GM23338 (cell line): ENCODE data around the gene CD247. TPM values are rescaled to one million over a fixed set of nuclear protein-coding genes. Genes with fewer than 3 reads are reported as not detected.

Source experiments
- ATAC-seq: fragments of 200-7000 bp; cut with Tn5 transposase; 3 replicates; pipeline ENCODE4 v1.9.1; 2020
- DNase-seq: peaks from one replicate; pipeline ENCODE4 v3.0.0-alpha.2; 2015; ENCODE audit warnings: low spot score
- H2AFZ ChIP-seq: fragments of 200-600 bp; sonication (generic); 2 replicates; pipeline ENCODE4 v1.8.0; 2016; ENCODE audit warnings: antibody characterized with exemption, mild to moderate bottlenecking, moderate library complexity
- H3F3A ChIP-seq: fragments of 200-600 bp; sonication (generic); replicated peaks from 2 replicates; pipeline ENCODE4 v1.8.0; 2017; ENCODE audit warnings: antibody characterized with exemption, mixed run types, low read depth
- H3K27ac ChIP-seq: fragments of 200-600 bp; sonication (generic); 2 replicates; pipeline ENCODE4 v1.6.1; 2016; ENCODE audit warnings: low read depth
- H3K27me3 ChIP-seq: fragments of 200-600 bp; sonication (generic); 2 replicates; pipeline ENCODE4 v1.8.0; 2016; ENCODE audit warnings: mild to moderate bottlenecking, mixed run types, moderate library complexity; ENCODE audit not compliant: insufficient read depth
- H3K36me3 ChIP-seq: fragments of 200-600 bp; sonication (generic); 2 replicates; pipeline ENCODE4 v1.8.0; 2016; ENCODE audit warnings: mild to moderate bottlenecking; ENCODE audit not compliant: insufficient read depth
- H3K4me1 ChIP-seq: fragments of 200-600 bp; sonication (generic); 2 replicates; pipeline ENCODE4 v1.8.0; 2016; ENCODE audit warnings: mild to moderate bottlenecking, moderate library complexity; ENCODE audit not compliant: insufficient read depth
- H3K4me2 ChIP-seq: fragments of 200-600 bp; sonication (generic); 2 replicates; pipeline ENCODE4 v1.7.1; 2017; ENCODE audit warnings: mixed run types
- H3K4me3 ChIP-seq: fragments of 200-600 bp; sonication (generic); 2 replicates; pipeline ENCODE4 v1.6.1; 2016; ENCODE audit warnings: mixed run types
- H3K79me2 ChIP-seq: fragments of 200-600 bp; sonication (generic); replicated peaks from 2 replicates; pipeline ENCODE4 v1.8.0; 2017; ENCODE audit warnings: mild to moderate bottlenecking; ENCODE audit not compliant: insufficient read depth
- H3K9me2 ChIP-seq: fragments of 200-600 bp; sonication (generic); 2 replicates; pipeline ENCODE4 v1.8.0; 2017; ENCODE audit not compliant: insufficient read depth
- H4K20me1 ChIP-seq: fragments of 200-600 bp; sonication (generic); replicated peaks from 2 replicates; pipeline ENCODE4 v1.8.0; 2017; ENCODE audit warnings: mild to moderate bottlenecking; ENCODE audit not compliant: insufficient read depth
- H3K27ac Mint-ChIP-seq: 2 replicates; pipeline ENCODE4 v1.8.0; 2020; ENCODE audit warnings: inconsistent platforms, mild to moderate bottlenecking, moderate library complexity, mixed read lengths
- H3K27me3 Mint-ChIP-seq: 3 replicates; pipeline ENCODE4 v1.8.0; 2022; ENCODE audit warnings: low read depth, mild to moderate bottlenecking, moderate library complexity, mixed read lengths, inconsistent platforms; ENCODE audit not compliant: insufficient read depth, poor library complexity
- H3K36me3 Mint-ChIP-seq: 3 replicates; pipeline ENCODE4 v1.8.0; 2021; ENCODE audit warnings: low read depth, mild to moderate bottlenecking, inconsistent platforms, moderate library complexity, mixed read lengths
- H3K4me1 Mint-ChIP-seq: 3 replicates; pipeline ENCODE4 v1.8.0; 2020; ENCODE audit warnings: mild to moderate bottlenecking, inconsistent platforms, mixed read lengths
- H3K4me3 Mint-ChIP-seq: 3 replicates; pipeline ENCODE4 v1.8.0; 2021; ENCODE audit warnings: moderate library complexity, mild to moderate bottlenecking, inconsistent platforms, mixed read lengths
- H3K9me3 Mint-ChIP-seq: 3 replicates; pipeline ENCODE4 v1.8.0; 2020; ENCODE audit warnings: moderate library complexity, mild to moderate bottlenecking, inconsistent platforms, mixed read lengths
- CREB1 ChIP-seq: fragments of 250-450 bp; sonication (Bioruptor Pico); IDR thresholded peaks from 2 replicates; pipeline ENCODE4 v1.5.0; 2020; ENCODE audit warnings: low read depth, mild to moderate bottlenecking, moderate library complexity
- EZH2 ChIP-seq: fragments of 200-600 bp; sonication (generic); IDR thresholded peaks from one replicate; pipeline ENCODE4 v1.8.0; 2017; ENCODE audit warnings: antibody characterized with exemption, mild to moderate bottlenecking, low read depth; ENCODE audit not compliant: unreplicated experiment
- JUNB ChIP-seq: IDR thresholded peaks from one replicate; pipeline ENCODE4 v1.6.1; 2016; ENCODE audit warnings: antibody characterized with exemption; ENCODE audit not compliant: unreplicated experiment
- NANOG ChIP-seq: IDR thresholded peaks from 2 replicates; pipeline ENCODE4 v1.6.1; 2016; ENCODE audit warnings: antibody characterized with exemption, borderline replicate concordance
- ZNF331 ChIP-seq: fragments of 250-450 bp; sonication (Bioruptor Pico); IDR thresholded peaks from 2 replicates; pipeline ENCODE4 v1.5.0; 2020; ENCODE audit warnings: low read depth, mild to moderate bottlenecking, moderate library complexity
- polyA plus RNA-seq: library from polyadenylated mRNA; unstranded; fragments of >200 nt; fragmentation: Nextera tagmentation; extraction: Ambion mirVana; gene quantifications from 2 replicates; pipeline ENCODE4 v1.2.1, GENCODE V29; 2016
- total RNA-seq: library from RNA; depleted of rRNA; stranded (reverse); fragments of >200 nt; shearing (Covaris generic); gene quantifications from 2 replicates; pipeline ENCODE4 v1.2.3, GENCODE V29; 2014
- TF ChIP-seq, protein P1 (sequence below): fragments of 250-450 bp; sonication (Bioruptor Pico); IDR thresholded peaks from 2 replicates; pipeline ENCODE4 v1.5.0; 2020; ENCODE audit warnings: mild to moderate bottlenecking, moderate library complexity

The CD247 gene
- total and polyA plus RNA-seq, 2 experiments from 2014 or later = 1.2 to 1.4 TPM

DNA sequence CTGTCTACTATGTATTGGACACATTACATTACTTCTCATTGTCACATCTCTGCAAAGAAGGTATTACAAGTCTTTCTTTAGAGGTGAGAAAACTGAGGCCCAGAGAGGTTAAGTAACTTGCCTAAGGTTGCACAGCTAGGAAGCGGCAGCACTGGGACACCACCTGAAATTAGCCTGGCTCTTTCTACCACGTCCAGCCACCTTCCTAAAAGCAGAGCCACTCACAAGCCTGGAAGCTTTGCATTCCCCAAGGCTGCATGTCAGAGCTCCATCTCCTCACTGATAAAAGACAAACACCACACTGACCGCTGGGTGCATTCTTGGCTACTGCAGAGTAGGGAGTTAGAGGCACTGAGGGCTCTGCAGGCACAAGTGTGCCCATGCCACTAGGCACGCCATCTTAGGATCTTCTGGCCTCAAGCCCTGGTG lies 2.4 kb downstream of the CD247 start:
- TF ChIP-seq JUNB = no peak
- TF ChIP-seq CREB1 (CRISPR knock-in tag) = no peak
- TF ChIP-seq, protein P1, sequence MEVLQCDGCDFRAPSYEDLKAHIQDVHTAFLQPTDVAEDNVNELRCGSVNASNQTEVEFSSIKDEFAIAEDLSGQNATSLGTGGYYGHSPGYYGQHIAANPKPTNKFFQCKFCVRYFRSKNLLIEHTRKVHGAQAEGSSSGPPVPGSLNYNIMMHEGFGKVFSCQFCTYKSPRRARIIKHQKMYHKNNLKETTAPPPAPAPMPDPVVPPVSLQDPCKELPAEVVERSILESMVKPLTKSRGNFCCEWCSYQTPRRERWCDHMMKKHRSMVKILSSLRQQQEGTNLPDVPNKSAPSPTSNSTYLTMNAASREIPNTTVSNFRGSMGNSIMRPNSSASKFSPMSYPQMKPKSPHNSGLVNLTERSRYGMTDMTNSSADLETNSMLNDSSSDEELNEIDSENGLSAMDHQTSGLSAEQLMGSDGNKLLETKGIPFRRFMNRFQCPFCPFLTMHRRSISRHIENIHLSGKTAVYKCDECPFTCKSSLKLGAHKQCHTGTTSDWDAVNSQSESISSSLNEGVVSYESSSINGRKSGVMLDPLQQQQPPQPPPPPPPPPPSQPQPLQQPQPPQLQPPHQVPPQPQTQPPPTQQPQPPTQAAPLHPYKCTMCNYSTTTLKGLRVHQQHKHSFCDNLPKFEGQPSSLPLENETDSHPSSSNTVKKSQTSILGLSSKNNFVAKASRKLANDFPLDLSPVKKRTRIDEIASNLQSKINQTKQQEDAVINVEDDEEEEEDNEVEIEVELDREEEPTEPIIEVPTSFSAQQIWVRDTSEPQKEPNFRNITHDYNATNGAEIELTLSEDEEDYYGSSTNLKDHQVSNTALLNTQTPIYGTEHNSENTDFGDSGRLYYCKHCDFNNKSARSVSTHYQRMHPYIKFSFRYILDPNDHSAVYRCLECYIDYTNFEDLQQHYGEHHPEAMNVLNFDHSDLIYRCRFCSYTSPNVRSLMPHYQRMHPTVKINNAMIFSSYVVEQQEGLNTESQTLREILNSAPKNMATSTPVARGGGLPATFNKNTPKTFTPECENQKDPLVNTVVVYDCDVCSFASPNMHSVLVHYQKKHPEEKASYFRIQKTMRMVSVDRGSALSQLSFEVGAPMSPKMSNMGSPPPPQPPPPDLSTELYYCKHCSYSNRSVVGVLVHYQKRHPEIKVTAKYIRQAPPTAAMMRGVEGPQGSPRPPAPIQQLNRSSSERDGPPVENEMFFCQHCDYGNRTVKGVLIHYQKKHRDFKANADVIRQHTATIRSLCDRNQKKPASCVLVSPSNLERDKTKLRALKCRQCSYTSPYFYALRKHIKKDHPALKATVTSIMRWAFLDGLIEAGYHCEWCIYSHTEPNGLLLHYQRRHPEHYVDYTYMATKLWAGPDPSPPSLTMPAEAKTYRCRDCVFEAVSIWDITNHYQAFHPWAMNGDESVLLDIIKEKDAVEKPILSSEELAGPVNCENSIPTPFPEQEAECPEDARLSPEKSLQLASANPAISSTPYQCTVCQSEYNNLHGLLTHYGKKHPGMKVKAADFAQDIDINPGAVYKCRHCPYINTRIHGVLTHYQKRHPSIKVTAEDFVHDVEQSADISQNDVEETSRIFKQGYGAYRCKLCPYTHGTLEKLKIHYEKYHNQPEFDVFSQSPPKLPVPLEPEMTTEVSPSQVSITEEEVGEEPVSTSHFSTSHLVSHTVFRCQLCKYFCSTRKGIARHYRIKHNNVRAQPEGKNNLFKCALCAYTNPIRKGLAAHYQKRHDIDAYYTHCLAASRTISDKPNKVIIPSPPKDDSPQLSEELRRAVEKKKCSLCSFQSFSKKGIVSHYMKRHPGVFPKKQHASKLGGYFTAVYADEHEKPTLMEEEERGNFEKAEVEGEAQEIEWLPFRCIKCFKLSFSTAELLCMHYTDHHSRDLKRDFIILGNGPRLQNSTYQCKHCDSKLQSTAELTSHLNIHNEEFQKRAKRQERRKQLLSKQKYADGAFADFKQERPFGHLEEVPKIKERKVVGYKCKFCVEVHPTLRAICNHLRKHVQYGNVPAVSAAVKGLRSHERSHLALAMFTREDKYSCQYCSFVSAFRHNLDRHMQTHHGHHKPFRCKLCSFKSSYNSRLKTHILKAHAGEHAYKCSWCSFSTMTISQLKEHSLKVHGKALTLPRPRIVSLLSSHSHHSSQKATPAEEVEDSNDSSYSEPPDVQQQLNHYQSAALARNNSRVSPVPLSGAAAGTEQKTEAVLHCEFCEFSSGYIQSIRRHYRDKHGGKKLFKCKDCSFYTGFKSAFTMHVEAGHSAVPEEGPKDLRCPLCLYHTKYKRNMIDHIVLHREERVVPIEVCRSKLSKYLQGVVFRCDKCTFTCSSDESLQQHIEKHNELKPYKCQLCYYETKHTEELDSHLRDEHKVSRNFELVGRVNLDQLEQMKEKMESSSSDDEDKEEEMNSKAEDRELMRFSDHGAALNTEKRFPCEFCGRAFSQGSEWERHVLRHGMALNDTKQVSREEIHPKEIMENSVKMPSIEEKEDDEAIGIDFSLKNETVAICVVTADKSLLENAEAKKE = no peak
- no peak for TF ChIP-seq NANOG
- no peak for TF ChIP-seq ZNF331
- peaks cover 2% of the 10 kb centered on the region for H3K27me3 Mint-ChIP-seq
- no peak overlapping the region for H3K4me3 ChIP-seq
- H2AFZ ChIP-seq = no peak overlapping the region
- no peaks in the 10 kb centered on the region for H3K4me1 ChIP-seq
- no peaks in the 10 kb centered on the region for H3F3A ChIP-seq
- H3K36me3 Mint-ChIP-seq = no peaks in the 10 kb centered on the region
- no peak for DNase-seq
- no peaks in the 10 kb centered on the region for H3K9me2 ChIP-seq
- no peaks in the 10 kb centered on the region for H4K20me1 ChIP-seq
- no peaks in the 10 kb centered on the region for H3K79me2 ChIP-seq
- H3K4me3 Mint-ChIP-seq = no peak overlapping the region
- H3K27me3 ChIP-seq = no peaks in the 10 kb centered on the region
- no peak overlapping the region for H3K4me2 ChIP-seq
- H3K36me3 ChIP-seq = no peaks in the 10 kb centered on the region
- no peak for ATAC-seq
- no peak overlapping the region for H3K27ac Mint-ChIP-seq
- no peak overlapping the region for H3K27ac ChIP-seq
- H3K9me3 Mint-ChIP-seq = no peaks in the 10 kb centered on the region
- peaks cover 8% of the 10 kb centered on the region for H3K4me1 Mint-ChIP-seq

DNA sequence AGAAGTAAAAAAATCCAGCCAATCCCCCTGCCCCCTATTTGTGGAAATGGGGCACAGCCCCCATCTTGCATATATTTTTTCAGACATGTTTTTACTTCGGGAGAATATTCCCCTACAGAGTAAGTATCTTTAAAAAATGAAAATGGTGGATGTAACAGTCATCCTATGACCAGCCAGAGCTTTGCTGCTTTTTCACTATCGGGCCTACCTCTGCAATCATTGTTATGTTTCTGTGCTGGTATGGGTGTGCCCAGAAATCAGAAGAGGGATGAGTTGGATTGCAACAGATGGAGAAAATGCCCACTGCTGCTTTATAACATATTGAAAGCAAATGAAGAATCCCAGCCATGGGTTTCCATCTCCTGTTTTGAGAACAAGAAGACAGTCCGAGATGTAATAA lies 2.9 kb downstream of the CD247 start:
- Mint-ChIP-seq H3K36me3 (no peaks in the 10 kb centered on the region), H3K4me1 (peaks cover 12% of the 10 kb centered on the region), H3K9me3 (no peaks in the 10 kb centered on the region)
- TF ChIP-seq EZH2 = no peak
- no peak for TF ChIP-seq JUNB
- TF ChIP-seq, protein P1 = no peak

More for the DNA sequence above, 2.9 kb downstream of the CD247 start:
- H3K27me3 ChIP-seq = no peaks in the 10 kb centered on the region
- H3K27ac ChIP-seq = no peak overlapping the region
- 0 out of 2 replicates have a peak overlapping the region, but pooled peaks have one; percentile 72 for H2AFZ ChIP-seq
- H3K4me1 ChIP-seq = no peaks in the 10 kb centered on the region
- no peaks in the 10 kb centered on the region for H3K79me2 ChIP-seq
- DNase-seq (no peak), ATAC-seq (no peak)
- H3K36me3 ChIP-seq = no peaks in the 10 kb centered on the region
- H3K27me3 Mint-ChIP-seq = peaks cover 2% of the 10 kb centered on the region
- no peak overlapping the region for H3K4me3 ChIP-seq
- no peaks in the 10 kb centered on the region for H3K9me2 ChIP-seq
- H3K27ac Mint-ChIP-seq = no peak overlapping the region
- no peaks in the 10 kb centered on the region for H3F3A ChIP-seq
- H3K4me3 Mint-ChIP-seq = no peak overlapping the region
- H3K4me2 ChIP-seq = no peak overlapping the region
- no peaks in the 10 kb centered on the region for H4K20me1 ChIP-seq
